CD8-positive, alpha-beta memory T cell (primary cell): ENCODE measurements around the gene CELF2. TPM values are rescaled to one million over a fixed set of nuclear protein-coding genes. Genes with fewer than 3 reads are reported as not detected.
A peak's percentile ranks its signal among the peaks of the same experiment; 100 is the strongest.

Experiments used
- CTCF ChIA-PET: fragments of 350-600 bp; sonication (Branson Sonifier 250); formaldehyde crosslinking; loops from one replicate; lab custom pipeline; 2021; ENCODE audit warnings: antibody characterized with exemption; lab: Charles Lee
- POLR2A ChIA-PET: fragments of 350-600 bp; sonication (Branson Sonifier 250); formaldehyde crosslinking; loops from one replicate; lab custom pipeline; 2021; ENCODE audit warnings: antibody characterized with exemption; lab: Charles Lee
- DNase-seq, 5 donors: peaks; one replicate each; pipeline versions ENCODE4 v3.0.0 to v3.0.0-alpha.2; 2020 to 2022; ENCODE audit warnings: mixed read lengths in 1 of 5
- H3K27ac ChIP-seq: one replicate; pipeline ENCODE4 v1.7.0; 2013; ENCODE audit warnings: low read depth, mild to moderate bottlenecking, low read length, moderate library complexity
- H3K27me3 ChIP-seq: 2 replicates; pipeline ENCODE4 v1.7.0; 2013; ENCODE audit warnings: low read length, mild to moderate bottlenecking; ENCODE audit not compliant: insufficient read depth, poor library complexity, severe bottlenecking
- H3K36me3 ChIP-seq: 2 replicates; pipeline ENCODE4 v1.7.0; 2013; ENCODE audit warnings: mild to moderate bottlenecking, low read length, moderate library complexity; ENCODE audit not compliant: insufficient read depth
- H3K4me1 ChIP-seq: 2 replicates; pipeline ENCODE4 v1.7.0; 2013; ENCODE audit warnings: mild to moderate bottlenecking, low read length, moderate library complexity; ENCODE audit not compliant: insufficient read depth
- H3K4me3 ChIP-seq: 2 replicates; pipeline ENCODE4 v1.7.0; 2013; ENCODE audit warnings: mild to moderate bottlenecking, low read length
- H3K9me3 ChIP-seq: 2 replicates; pipeline ENCODE4 v1.7.0; 2013; ENCODE audit warnings: mild to moderate bottlenecking, low read length
- H3K27ac Mint-ChIP-seq, 8 donors: one replicate each; pipeline ENCODE4 v1.8.0; 2020 to 2021; ENCODE audit warnings: mixed read lengths in 8 of 8, mild to moderate bottlenecking in 6 of 8, inconsistent platforms in 3 of 8, moderate library complexity in 3 of 8
- H3K27me3 Mint-ChIP-seq, 2 donors: one replicate each; pipeline ENCODE4 v1.8.0; 2020 to 2021; ENCODE audit warnings: mixed read lengths in 2 of 2, mild to moderate bottlenecking in 1 of 2, moderate library complexity in 1 of 2
- H3K36me3 Mint-ChIP-seq, 3 donors: one replicate each; pipeline ENCODE4 v1.8.0; 2020 to 2021; ENCODE audit warnings: mixed read lengths in 3 of 3, inconsistent platforms in 1 of 3, mild to moderate bottlenecking in 1 of 3
- H3K4me1 Mint-ChIP-seq, 3 donors: one replicate each; pipeline ENCODE4 v1.8.0; 2020 to 2021; ENCODE audit warnings: mixed read lengths in 3 of 3, inconsistent platforms in 1 of 3, mild to moderate bottlenecking in 1 of 3
- H3K4me3 Mint-ChIP-seq, 7 donors: one replicate each; pipeline ENCODE4 v1.8.0; 2020 to 2021; ENCODE audit warnings: mixed read lengths in 7 of 7, mild to moderate bottlenecking in 6 of 7, moderate library complexity in 4 of 7, inconsistent platforms in 2 of 7
- H3K9me3 Mint-ChIP-seq, 5 donors: one replicate each; pipeline ENCODE4 v1.8.0; 2020 to 2022; ENCODE audit warnings: mixed read lengths in 5 of 5, mild to moderate bottlenecking in 3 of 5, moderate library complexity in 2 of 5, inconsistent platforms in 1 of 5
- polyA plus RNA-seq: library from polyadenylated mRNA; unstranded; fragments of 300-500 nt; fragmentation: Illumina TruSeq; gene quantifications from one replicate; pipeline ENCODE4 v1.2.3, GENCODE V29; 2021
- total RNA-seq, 2 experiments: library from RNA; stranded (reverse); gene quantifications; one replicate each; pipeline ENCODE4 v1.2.3, GENCODE V29; 2021

CELF2 gene
- total and polyA plus RNA-seq, 3 experiments from 2014 or later, result 154 to 166 (median 155) TPM

- no peak overlapping the region for H3K27ac ChIP-seq
- Mint-ChIP-seq H3K4me1 (peaks cover 40 to 95% (median 40%) of the 10 kb centered on the region in 3 donors), H3K4me3 (peak overlapping the region; percentile 48 to 81 (median 63)), H3K36me3 (peaks cover 7 to 92% (median 32%) of the 10 kb centered on the region in 3 donors), H3K27ac (peak overlapping the region in 6 of 8 donors; percentile 84 to 97 (median 90)), H3K9me3 (no peaks in the 10 kb centered on the region), H3K27me3 (no peaks in the 10 kb centered on the region)
- no peaks in the 10 kb centered on the region for H3K9me3 ChIP-seq
- peaks cover 92% of the 10 kb centered on the region for H3K4me1 ChIP-seq
- POLR2A ChIA-PET, result interaction anchor here (1.1 to 1.5 kb wide), 2 partner anchors 14 to 33 kb away, joined by 3 read pairs; no protein-coding TSS in a partner anchor
- CTCF ChIA-PET, result no interaction called here
- H3K4me3 ChIP-seq, result no peak overlapping the region
- H3K36me3 ChIP-seq, result peaks cover 34% of the 10 kb centered on the region
- no peaks in the 10 kb centered on the region for H3K27me3 ChIP-seq
- no peak for DNase-seq
Observed at GRCh38 chr10:11193001-11193551, 175.4 kb downstream of the CELF2 start.

- Mint-ChIP-seq H3K9me3 (no peaks in the 10 kb centered on the region), H3K27me3 (no peaks in the 10 kb centered on the region), H3K36me3 (peaks cover 7 to 94% (median 23%) of the 10 kb centered on the region in 3 donors), H3K4me3 (peak overlapping the region; percentile 7 to 74 (median 52)), H3K27ac (peak overlapping the region in 7 of 8 donors; percentile 61 to 95 (median 88)), H3K4me1 (peaks cover 59 to 95% (median 59%) of the 10 kb centered on the region in 3 donors)
- Histone ChIP-seq H3K4me1 (peaks cover 92% of the 10 kb centered on the region), H3K27ac (no peak overlapping the region), H3K36me3 (peaks cover 34% of the 10 kb centered on the region), H3K4me3 (no peak overlapping the region), H3K9me3 (no peaks in the 10 kb centered on the region), H3K27me3 (no peaks in the 10 kb centered on the region)
- no peak for DNase-seq
- ChIA-PET POLR2A (interaction anchor here (0.6 to 1.0 kb wide), 2 partner anchors 16 to 30 kb away, joined by 3 to 4 read pairs; no protein-coding TSS in a partner anchor), CTCF (interaction anchor here (0.9 kb wide), 1 partner anchor 12 kb away, joined by 3 read pairs; no protein-coding TSS in a partner anchor)
Observed at GRCh38 chr10:11194859-11195586, 177.4 kb downstream of the CELF2 start.

GRCh38 chr10:11195623-11196022 is 178.0 kb downstream of the CELF2 start:
- no peaks in the 10 kb centered on the region for H3K9me3 Mint-ChIP-seq
- H3K27ac Mint-ChIP-seq, result peak overlapping the region in 7 of 8 donors; percentile 61 to 95 (median 88)
- no peaks in the 10 kb centered on the region for H3K27me3 Mint-ChIP-seq
- peaks cover 65 to 95% (median 65%) of the 10 kb centered on the region in 3 donors for H3K4me1 Mint-ChIP-seq
- H3K4me1 ChIP-seq, result peaks cover 92% of the 10 kb centered on the region
- peaks cover 7 to 95% (median 28%) of the 10 kb centered on the region in 3 donors for H3K36me3 Mint-ChIP-seq
- ChIA-PET POLR2A (interaction anchor here (0.5 kb wide), 1 partner anchor 9 kb away, joined by 5 read pairs; no protein-coding TSS in a partner anchor), CTCF (no interaction called here)
- no peak for DNase-seq
- H3K9me3 ChIP-seq, result no peaks in the 10 kb centered on the region
- no peak overlapping the region for H3K27ac ChIP-seq
- H3K4me3 ChIP-seq, result no peak overlapping the region
- peaks cover 34% of the 10 kb centered on the region for H3K36me3 ChIP-seq
- peak overlapping the region; percentile 7 to 84 (median 65) for H3K4me3 Mint-ChIP-seq
- H3K27me3 ChIP-seq, result no peaks in the 10 kb centered on the region

- H3K27ac Mint-ChIP-seq, result peak overlapping the region in 7 of 8 donors; percentile 51 to 95 (median 87)
- no peaks in the 10 kb centered on the region for H3K27me3 ChIP-seq
- peaks cover 16 to 95% (median 39%) of the 10 kb centered on the region in 3 donors for H3K36me3 Mint-ChIP-seq
- no peak overlapping the region for H3K27ac ChIP-seq
- ChIA-PET POLR2A (no interaction called here), CTCF (no interaction called here)
- peaks cover 82 to 95% (median 82%) of the 10 kb centered on the region in 3 donors for H3K4me1 Mint-ChIP-seq
- no peak overlapping the region for H3K4me3 ChIP-seq
- H3K4me1 ChIP-seq, result peaks cover 92% of the 10 kb centered on the region
- H3K9me3 ChIP-seq, result no peaks in the 10 kb centered on the region
- no peaks in the 10 kb centered on the region for H3K9me3 Mint-ChIP-seq
- peak overlapping the region; percentile 11 to 80 (median 62) for H3K4me3 Mint-ChIP-seq
- no peak for DNase-seq
- H3K27me3 Mint-ChIP-seq, result no peaks in the 10 kb centered on the region
- peaks cover 39% of the 10 kb centered on the region for H3K36me3 ChIP-seq
Observed at GRCh38 chr10:11197266-11197712, 179.6 kb downstream of the CELF2 start.

GRCh38 chr10:11197878-11198277 is 180.2 kb downstream of the CELF2 start:
- peak overlapping the region in 6 of 8 donors; percentile 79 to 95 (median 92) for H3K27ac Mint-ChIP-seq
- Histone ChIP-seq H3K36me3 (peaks cover 35% of the 10 kb centered on the region), H3K27ac (no peak overlapping the region), H3K9me3 (no peaks in the 10 kb centered on the region), H3K27me3 (no peaks in the 10 kb centered on the region), H3K4me1 (peaks cover 92% of the 10 kb centered on the region), H3K4me3 (no peak overlapping the region)
- peaks cover 15 to 95% (median 41%) of the 10 kb centered on the region in 3 donors for H3K36me3 Mint-ChIP-seq
- no peak for DNase-seq
- no peaks in the 10 kb centered on the region for H3K27me3 Mint-ChIP-seq
- H3K4me1 Mint-ChIP-seq, result peaks cover 88 to 95% (median 88%) of the 10 kb centered on the region in 3 donors
- ChIA-PET CTCF (no interaction called here), POLR2A (no interaction called here)
- peak overlapping the region; percentile 9 to 80 (median 63) for H3K4me3 Mint-ChIP-seq
- no peaks in the 10 kb centered on the region for H3K9me3 Mint-ChIP-seq

- Histone ChIP-seq H3K27ac (no peak overlapping the region), H3K9me3 (no peaks in the 10 kb centered on the region), H3K4me1 (peaks cover 95% of the 10 kb centered on the region), H3K27me3 (no peaks in the 10 kb centered on the region), H3K4me3 (no peak overlapping the region), H3K36me3 (peaks cover 32% of the 10 kb centered on the region)
- Mint-ChIP-seq H3K4me1 (peaks cover 100% of the 10 kb centered on the region in 3 donors), H3K4me3 (peak overlapping the region in 5 of 7 donors; percentile 1 to 77 (median 38)), H3K36me3 (peaks cover 11 to 99% (median 40%) of the 10 kb centered on the region in 3 donors), H3K9me3 (no peaks in the 10 kb centered on the region), H3K27me3 (no peaks in the 10 kb centered on the region), H3K27ac (peak overlapping the region in 7 of 8 donors; percentile 79 to 95 (median 91))
- POLR2A ChIA-PET, result no interaction called here
- no peak for DNase-seq
- CTCF ChIA-PET, result interaction anchor here (1.1 to 1.2 kb wide), 2 partner anchors 23 to 27 kb away, joined by 3 read pairs; no protein-coding TSS in a partner anchor
Observed at GRCh38 chr10:11201911-11202310, 184.2 kb downstream of the CELF2 start.

GRCh38 chr10:11204351-11204942 is 186.8 kb downstream of the CELF2 start:
- H3K4me1 ChIP-seq, result peaks cover 95% of the 10 kb centered on the region
- Mint-ChIP-seq H3K4me1 (peaks cover 100% of the 10 kb centered on the region in 3 donors), H3K27ac (peak overlapping the region in 7 of 8 donors; percentile 66 to 95 (median 92)), H3K4me3 (peak overlapping the region; percentile 7 to 83 (median 66)), H3K36me3 (peaks cover 17 to 95% (median 47%) of the 10 kb centered on the region in 3 donors), H3K9me3 (no peaks in the 10 kb centered on the region), H3K27me3 (no peaks in the 10 kb centered on the region)
- no peak overlapping the region for H3K4me3 ChIP-seq
- DNase-seq, result peak in 2 of 5 donors; percentile 40 to 43
- H3K36me3 ChIP-seq, result peaks cover 37% of the 10 kb centered on the region
- H3K9me3 ChIP-seq, result no peaks in the 10 kb centered on the region
- no peak overlapping the region for H3K27ac ChIP-seq
- ChIA-PET POLR2A (no interaction called here), CTCF (no interaction called here)
- no peaks in the 10 kb centered on the region for H3K27me3 ChIP-seq
